Uterus (tissue), 2 donors: ENCODE data around the gene AUH.

ENCODE experiments used
- CTCF ChIP-seq, 4 experiments: fragments of 200-600 bp in 2 of 4; fragments of 450-650 bp in 2 of 4; sonication (generic) in 2 of 4; IDR thresholded peaks; one replicate each; pipeline ENCODE4 v1.5.1; 2016 to 2019; ENCODE audit warnings: antibody characterized with exemption in 4 of 4, mild to moderate bottlenecking in 2 of 4, moderate library complexity in 1 of 4
- POLR2A ChIP-seq, 2 donors: fragments of 450-650 bp; IDR thresholded peaks; one replicate each; pipeline ENCODE4 v1.6.1; 2016; ENCODE audit warnings: antibody characterized with exemption in 2 of 2, mild to moderate bottlenecking in 1 of 2, moderate library complexity in 1 of 2

- TF ChIP-seq CTCF (IDR thresholded peaks at IDR 0.05): no peak
- TF ChIP-seq POLR2A (IDR thresholded peaks at IDR 0.05): no peak
Measured at GRCh38 chr9:91316093-91316492, 45.6 kb downstream of the AUH start.
